ENCODE measurements around the gene LRP6. TPM values are rescaled to one million over a fixed set of nuclear protein-coding genes. Genes with fewer than 3 reads are reported as not detected.

LRP6 gene
- total RNA-seq, 1 experiment from 2014 or later = 28.1 TPM

GRCh38 chr12:12302976-12303375 is 36.1 kb upstream of the LRP6 start:
- H3K9me3 ChIP-seq (ENCODE audit: control insufficient read depth in 1 of 2, insufficient read depth in 1 of 2, low read depth in 1 of 2, low read length in 2 of 2) = no peaks in the 10 kb centered on the region
- H3K27ac ChIP-seq (ENCODE audit: low read depth, low read length) = no peak overlapping the region
- ATAC-seq (no peak), DNase-seq (ENCODE audit: low read depth, low spot score) (no peak)
- ChIA-PET RAD21 (ENCODE audit: low non-redundant PET in 1 of 2, low total read pairs in 2 of 2, uncharacterized antibody in 2 of 2, unreplicated experiment in 2 of 2) (no interaction called here), POLR2A (no interaction called here), CTCF (no interaction called here)
- no peaks in the 10 kb centered on the region for H3K4me1 ChIP-seq (ENCODE audit: control insufficient read depth in 1 of 2, insufficient read depth in 2 of 2, low read length in 2 of 2)
- intact Hi-C loops (cut with micrococcal nuclease) = no loop called here
- H3K36me3 ChIP-seq (ENCODE audit: control insufficient read depth in 1 of 2, insufficient read depth in 2 of 2, low read length in 2 of 2) = no peaks in the 10 kb centered on the region
- H3K9ac ChIP-seq (ENCODE audit: low read length) = no peak overlapping the region
- H3K9me2 ChIP-seq (ENCODE audit: insufficient read depth) = no peaks in the 10 kb centered on the region
- no peak overlapping the region for H3K4me3 ChIP-seq (replicated peaks in 1 of 2; ENCODE audit: low read depth in 1 of 2, low read length in 2 of 2)
- BruUV-seq (replicated peaks) = no TSS peak
- no peaks in the 10 kb centered on the region for H3K79me2 ChIP-seq (ENCODE audit: insufficient read depth, low read length)
- no peak overlapping the region for H3K4me2 ChIP-seq (ENCODE audit: low read length)
- no peak for TF ChIP-seq SRF (IDR thresholded peaks at IDR 0.05; ENCODE audit: low read depth)
- no peak for TF ChIP-seq REST (IDR thresholded peaks at IDR 0.05; ENCODE audit: low read depth)
- no peak for TF ChIP-seq EGR1 (IDR thresholded peaks at IDR 0.05; ENCODE audit: low read depth)
- H2AFZ ChIP-seq (ENCODE audit: low read depth, low read length, poor library complexity, severe bottlenecking) = no peak overlapping the region
- H4K20me1 ChIP-seq (ENCODE audit: insufficient read depth) = no peaks in the 10 kb centered on the region
- no peaks in the 10 kb centered on the region for H3K27me3 ChIP-seq (ENCODE audit: insufficient read depth, low read length)

GRCh38 chr12:12301122-12301521 is 34.3 kb upstream of the LRP6 start:
- ATAC-seq = no peak
- no peaks in the 10 kb centered on the region for H3K36me3 ChIP-seq (ENCODE audit: control insufficient read depth in 1 of 2, insufficient read depth in 2 of 2, low read length in 2 of 2)
- H3K4me1 ChIP-seq (ENCODE audit: control insufficient read depth in 1 of 2, insufficient read depth in 2 of 2, low read length in 2 of 2) = no peaks in the 10 kb centered on the region
- DNase-seq (ENCODE audit: low read depth, low spot score) = no peak
- H3K9ac ChIP-seq (ENCODE audit: low read length) = no peak overlapping the region
- H3K4me2 ChIP-seq (ENCODE audit: low read length) = no peak overlapping the region
- H4K20me1 ChIP-seq (ENCODE audit: insufficient read depth) = no peaks in the 10 kb centered on the region
- no peak overlapping the region for H2AFZ ChIP-seq (ENCODE audit: low read depth, low read length, poor library complexity, severe bottlenecking)
- BruUV-seq (replicated peaks) = no TSS peak
- ChIA-PET RAD21 (ENCODE audit: low non-redundant PET in 1 of 2, low total read pairs in 2 of 2, uncharacterized antibody in 2 of 2, unreplicated experiment in 2 of 2) (no interaction called here), CTCF (no interaction called here), POLR2A (no interaction called here)
- H3K4me3 ChIP-seq (replicated peaks in 1 of 2; ENCODE audit: low read depth in 1 of 2, low read length in 2 of 2) = no peak overlapping the region
- intact Hi-C loops (cut with micrococcal nuclease) = no loop called here
- H3K27me3 ChIP-seq (ENCODE audit: insufficient read depth, low read length) = no peaks in the 10 kb centered on the region
- H3K79me2 ChIP-seq (ENCODE audit: insufficient read depth, low read length) = no peaks in the 10 kb centered on the region
- no peaks in the 10 kb centered on the region for H3K9me2 ChIP-seq (ENCODE audit: insufficient read depth)
- H3K9me3 ChIP-seq (ENCODE audit: control insufficient read depth in 1 of 2, insufficient read depth in 1 of 2, low read depth in 1 of 2, low read length in 2 of 2) = no peaks in the 10 kb centered on the region
- no peak overlapping the region for H3K27ac ChIP-seq (ENCODE audit: low read depth, low read length)
- no peak for TF ChIP-seq CTCF (IDR thresholded peaks at IDR 0.05 in 2 of 3, conservative IDR thresholded peaks at IDR 0.05 in 1 of 3; ENCODE audit: borderline replicate concordance in 1 of 3, insufficient read depth in 1 of 3, low read depth in 2 of 3, low read length in 2 of 3)
- no peak for TF ChIP-seq MAX (IDR thresholded peaks at IDR 0.05)
- no peak for TF ChIP-seq YY1 (IDR thresholded peaks at IDR 0.05; ENCODE audit: extremely low read depth, insufficient replicate concordance, low read depth, low read length)
- no peak for TF ChIP-seq POLR2AphosphoS5 (IDR thresholded peaks at IDR 0.05; ENCODE audit: low read depth, low read length)
- TF ChIP-seq ELF1 (IDR thresholded peaks at IDR 0.05; ENCODE audit: borderline replicate concordance, low read depth) = no peak
- TF ChIP-seq CEBPB (IDR thresholded peaks at IDR 0.05; ENCODE audit: low read depth) = no peak
- no peak for TF ChIP-seq EZH2phosphoT487 (IDR thresholded peaks at IDR 0.05; ENCODE audit: borderline replicate concordance)
- no peak for TF ChIP-seq EZH2 (IDR thresholded peaks at IDR 0.05)
- TF ChIP-seq RAD21 (IDR thresholded peaks at IDR 0.05; ENCODE audit: low read depth) = no peak
- no peak for TF ChIP-seq ZNF274 (IDR thresholded peaks at IDR 0.05; ENCODE audit: low read depth, low read length)
- TF ChIP-seq CBX3 (IDR thresholded peaks at IDR 0.05; ENCODE audit: low read depth) = no peak
- TF ChIP-seq SP1 (IDR thresholded peaks at IDR 0.05; ENCODE audit: low read depth) = no peak

All from HCT116 (cell line).